ENCODE data around the gene INPP5A. TPM values are rescaled to one million over a fixed set of nuclear protein-coding genes. Genes with fewer than 3 reads are reported as not detected.

The INPP5A gene
- total RNA-seq, 4 donors from 2014 or later = 34.8 to 80.8 (median 52.8) TPM

DNA sequence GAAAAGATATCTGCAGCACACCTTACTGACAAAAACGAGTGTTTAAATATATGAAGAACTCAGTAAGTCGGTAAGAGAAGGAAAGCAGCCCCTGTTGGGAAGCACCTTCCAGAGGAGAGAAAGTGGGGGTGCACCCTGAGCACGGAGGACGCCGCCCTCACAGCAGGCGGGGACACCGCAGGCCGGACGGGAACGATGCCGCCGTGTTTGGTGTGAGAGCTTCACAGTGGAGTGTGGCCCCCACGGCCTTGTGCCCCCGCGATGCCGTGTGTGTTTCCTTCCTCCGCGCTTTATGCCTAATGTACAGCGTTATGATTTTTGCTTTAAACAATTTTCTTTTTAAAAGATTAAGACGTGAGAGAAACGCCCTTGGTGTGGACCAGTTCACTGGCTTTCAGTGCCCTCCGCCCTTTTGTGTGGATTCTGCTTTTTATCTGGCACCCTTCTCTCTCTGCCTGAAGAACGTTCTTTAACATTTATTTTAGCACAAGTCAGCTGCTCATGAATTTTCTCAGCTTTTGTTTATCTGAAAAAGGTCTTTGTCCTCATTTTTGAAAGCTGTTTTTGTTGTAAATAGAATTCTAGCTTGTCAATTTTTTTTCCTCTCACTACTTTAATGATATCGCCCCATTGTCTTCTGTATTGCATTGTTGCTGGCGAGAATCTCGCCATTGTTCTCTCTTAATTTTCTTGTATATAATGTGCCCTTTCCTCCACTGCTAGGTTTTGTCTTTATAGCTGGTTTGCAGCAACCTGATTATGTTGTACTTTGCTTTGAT, 110.7 kb downstream of the INPP5A start:
- in situ Hi-C loops (cut with MboI; ENCODE audit: low pct_ligation_motif_present in 1 of 4, low pct_unique_long_range_greater_than_20kb in 1 of 4, low sequenced_read_pairs in 3 of 4) (loop anchor here in 3 of 4 donors (25.0 kb wide), 3 partner anchors 111 to 411 kb away; partner anchors contain the start of genes INPP5A (in 1 of the 3) and PWWP2B (in 1 of the 3)), intact Hi-C loops (cut with DNase I; ENCODE audit: low total_unique reads) (no loop called here)
- 71 to 88% methylated on average over 9 to 26 of the region's 26 CpGs for WGBS, 2 donors (ENCODE audit: low coverage in 1 of 2)
- Histone ChIP-seq H3K27me3 (no peaks in the 10 kb centered on the region), H3K4me3 (no peak overlapping the region), H3K36me3 (no peaks in the 10 kb centered on the region), H3K27ac (no peak overlapping the region), H3K4me1 (no peaks in the 10 kb centered on the region), H3K9me3 (no peaks in the 10 kb centered on the region)
- TF ChIP-seq POLR2A (IDR thresholded peaks at IDR 0.05) (no peak), CTCF (IDR thresholded peaks at IDR 0.05) (no peak), POLR2AphosphoS5 (IDR thresholded peaks at IDR 0.05) (no peak), EP300 (IDR thresholded peaks at IDR 0.05; ENCODE audit: low read depth) (no peak)
- no peak for DNase-seq

DNA sequence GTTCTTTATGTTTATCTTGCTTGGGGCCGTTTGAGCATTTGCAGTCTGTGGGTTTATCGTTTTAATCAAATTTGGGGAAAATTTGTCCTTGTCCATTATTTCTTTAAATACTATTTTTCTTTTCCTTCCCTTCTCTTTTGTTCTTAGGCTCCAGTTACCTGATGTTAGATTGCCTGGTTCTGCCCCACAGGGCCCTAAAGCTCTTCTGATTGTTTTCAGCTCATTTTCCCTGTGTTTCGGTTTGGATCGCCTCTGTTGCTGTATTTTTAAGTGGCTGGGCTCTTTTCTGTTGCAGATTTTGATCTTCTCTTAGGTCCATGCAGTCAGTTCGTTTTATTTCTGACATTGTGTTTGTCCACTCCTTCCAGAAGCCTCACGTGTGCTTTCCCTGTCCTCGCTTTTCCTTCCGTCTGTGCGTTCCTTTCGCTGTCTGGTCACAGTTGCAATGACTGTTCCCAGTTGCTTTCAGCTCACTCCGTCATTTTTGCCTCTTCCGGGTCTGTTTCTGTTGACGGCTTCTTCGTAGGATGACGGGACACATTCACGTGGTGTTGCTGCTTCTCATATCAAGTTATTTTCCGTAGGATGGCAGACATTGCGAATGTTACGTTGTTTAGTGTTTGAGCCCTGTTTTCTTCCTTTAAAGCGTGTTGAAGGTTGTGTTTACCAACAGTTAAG, 111.4 kb downstream of the INPP5A start:
- no peaks in the 10 kb centered on the region for H3K9me3 ChIP-seq
- no peak overlapping the region for H3K4me3 ChIP-seq
- H3K36me3 ChIP-seq = no peaks in the 10 kb centered on the region
- DNase-seq = no peak
- H3K27ac ChIP-seq = no peak overlapping the region
- H3K27me3 ChIP-seq = no peaks in the 10 kb centered on the region
- in situ Hi-C loops (cut with MboI; ENCODE audit: low pct_ligation_motif_present in 1 of 4, low pct_unique_long_range_greater_than_20kb in 1 of 4, low sequenced_read_pairs in 3 of 4) (loop anchor here in 3 of 4 donors (25.0 kb wide), 3 partner anchors 112 to 412 kb away; partner anchors contain the start of genes INPP5A (in 1 of the 3) and PWWP2B (in 1 of the 3)), intact Hi-C loops (cut with DNase I; ENCODE audit: low total_unique reads) (no loop called here)
- H3K4me1 ChIP-seq = no peaks in the 10 kb centered on the region
- TF ChIP-seq CTCF (IDR thresholded peaks at IDR 0.05) = no peak
- TF ChIP-seq EP300 (IDR thresholded peaks at IDR 0.05; ENCODE audit: low read depth) = no peak
- no peak for TF ChIP-seq POLR2AphosphoS5 (IDR thresholded peaks at IDR 0.05)
- no peak for TF ChIP-seq POLR2A (IDR thresholded peaks at IDR 0.05)
- 88 to 92% methylated on average over 17 to 20 of the region's 20 CpGs for WGBS, 2 donors (ENCODE audit: low coverage in 1 of 2)

- DNase-seq = no peak
- no peaks in the 10 kb centered on the region for H3K9me3 ChIP-seq
- 93 to 94% methylated on average over 8 to 17 of the region's 20 CpGs for WGBS, 2 donors (ENCODE audit: low coverage in 1 of 2)
- in situ Hi-C loops (cut with MboI; ENCODE audit: low pct_ligation_motif_present in 1 of 4, low pct_unique_long_range_greater_than_20kb in 1 of 4, low sequenced_read_pairs in 3 of 4) (loop anchor here in 3 of 4 donors (25.0 kb wide), 3 partner anchors 113 to 413 kb away; partner anchors contain the start of genes INPP5A (in 1 of the 3) and PWWP2B (in 1 of the 3)), intact Hi-C loops (cut with DNase I; ENCODE audit: low total_unique reads) (loop anchor here (10.0 kb wide), 1 partner anchor 135 kb away; the partner anchor contains the start of gene NKX6-2)
- no peak overlapping the region for H3K27ac ChIP-seq
- H3K4me1 ChIP-seq = no peaks in the 10 kb centered on the region
- TF ChIP-seq POLR2AphosphoS5 (IDR thresholded peaks at IDR 0.05) = no peak
- no peak for TF ChIP-seq POLR2A (IDR thresholded peaks at IDR 0.05)
- no peak for TF ChIP-seq CTCF (IDR thresholded peaks at IDR 0.05)
- TF ChIP-seq EP300 (IDR thresholded peaks at IDR 0.05; ENCODE audit: low read depth) = no peak
- H3K4me3 ChIP-seq = no peak overlapping the region
- no peaks in the 10 kb centered on the region for H3K27me3 ChIP-seq
- no peaks in the 10 kb centered on the region for H3K36me3 ChIP-seq
These were observed 112.2 kb downstream of the INPP5A start for GRCh38 chr10:132649651-132650360.

Measured in transverse colon (tissue), 4 donors.